NCI-H226 (cell line): Measurements from ENCODE around the gene TRPM2.
"Not testable (repeated sequence)": the region's sequence is repeated elsewhere in the genome, so short reads cannot be mapped to it uniquely, and the experiment has no call there.

Experiments
- DNase-seq: peaks from one replicate; pipeline ENCODE4 v3.0.0-alpha.2; 2015

The TRPM2 gene

GRCh38 chr21:44466996-44467858 is 113.8 kb downstream of the TRPM2 start:
- no peak for DNase-seq

DNA sequence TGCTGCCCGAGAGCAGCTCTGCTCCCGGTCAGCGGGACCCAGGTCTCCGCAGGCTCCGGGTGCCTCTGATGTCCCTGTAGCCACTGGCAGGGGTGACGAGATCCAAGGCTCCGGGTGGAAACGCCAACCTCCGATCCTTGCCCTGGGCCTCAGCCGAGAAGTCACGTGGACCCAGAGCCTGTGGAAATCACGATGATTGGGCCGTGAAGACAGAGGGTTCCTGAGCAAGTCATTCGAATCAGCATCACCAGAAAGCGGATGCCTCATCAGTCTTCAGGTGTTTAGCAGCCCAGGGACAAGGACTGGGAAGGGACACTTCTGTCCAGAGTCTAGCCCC is 114.4 kb downstream of the TRPM2 start:
- DNase-seq = no peak

DNA sequence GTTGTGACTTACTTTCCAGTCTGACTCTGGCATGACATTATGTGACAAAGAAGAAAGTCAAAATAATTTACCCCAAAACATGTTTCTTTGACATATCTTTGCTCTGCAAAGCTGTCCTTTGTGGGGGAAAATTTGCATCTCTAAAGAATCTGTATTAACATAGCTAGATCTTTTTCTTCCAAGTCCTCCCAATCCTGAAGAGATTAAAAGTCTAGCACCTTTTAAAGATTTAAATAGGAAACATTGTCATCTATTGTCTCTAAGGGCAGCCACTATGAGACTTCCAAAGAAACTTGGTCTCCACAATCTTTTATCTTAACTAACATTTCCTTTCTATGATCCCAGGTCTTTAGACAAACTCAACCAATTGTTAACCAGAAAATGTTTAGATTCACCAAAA is 117.9 kb downstream of the TRPM2 start:
- no peak for DNase-seq

- no peak for DNase-seq
These were observed 118.6 kb downstream of the TRPM2 start for GRCh38 chr21:44471996-44472395.

- no peak for DNase-seq
These were observed 120.6 kb downstream of the TRPM2 start for GRCh38 chr21:44473915-44474555.

DNA sequence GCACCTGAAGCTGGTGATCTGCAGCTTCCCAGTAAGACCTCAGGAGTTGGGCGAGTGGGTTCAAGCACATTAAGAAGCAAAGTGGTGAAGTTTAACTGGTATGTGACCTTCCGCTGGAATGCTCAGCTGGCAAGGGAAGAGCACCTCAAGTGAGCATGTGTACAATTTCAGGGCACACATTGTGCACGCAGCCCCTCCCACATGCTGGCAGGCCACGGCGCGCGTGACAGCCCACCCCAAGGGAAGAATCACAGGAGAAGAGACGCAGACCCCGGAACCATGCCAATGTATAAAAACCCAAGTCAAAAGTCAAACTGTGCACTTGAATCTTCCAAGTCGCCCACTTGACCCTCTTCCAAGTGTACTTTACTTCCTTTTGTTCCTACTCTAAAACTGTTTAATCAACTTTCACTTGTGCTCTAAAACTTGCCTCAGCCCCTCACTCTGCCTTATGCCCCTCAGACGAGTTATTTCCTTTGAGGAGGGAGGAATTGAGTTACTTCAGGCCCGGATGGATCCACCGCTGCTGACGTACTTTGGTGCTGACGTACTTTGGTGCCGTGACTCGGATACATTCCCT is 121.9 kb downstream of the TRPM2 start:
- no peak for DNase-seq

- DNase-seq = no peak
These were observed 123.7 kb downstream of the TRPM2 start for GRCh38 chr21:44477131-44477530.

GRCh38 chr21:44477712-44478111 is 124.3 kb downstream of the TRPM2 start:
- DNase-seq = no peak

GRCh38 chr21:44478124-44478800 is 124.8 kb downstream of the TRPM2 start:
- DNase-seq = no peak

DNA sequence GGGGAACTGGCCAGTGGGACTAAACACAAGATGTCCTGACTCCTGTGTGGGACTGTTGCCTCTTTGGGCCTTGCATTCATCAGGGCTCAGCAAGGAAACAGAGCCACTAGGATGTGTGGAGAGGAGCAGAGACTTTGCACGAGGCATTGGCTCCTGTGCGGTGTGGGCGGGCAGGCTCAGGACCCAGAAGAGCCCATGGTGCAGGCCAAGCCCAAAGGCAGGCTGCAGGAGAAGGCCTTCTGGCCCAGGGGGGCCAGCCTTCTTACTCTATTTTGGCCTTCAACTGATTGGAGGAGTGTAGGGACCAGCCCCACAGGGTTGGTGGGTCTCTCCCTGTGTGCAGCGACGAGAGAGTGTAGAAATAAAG is 125.4 kb downstream of the TRPM2 start:
- no peak for DNase-seq

DNA sequence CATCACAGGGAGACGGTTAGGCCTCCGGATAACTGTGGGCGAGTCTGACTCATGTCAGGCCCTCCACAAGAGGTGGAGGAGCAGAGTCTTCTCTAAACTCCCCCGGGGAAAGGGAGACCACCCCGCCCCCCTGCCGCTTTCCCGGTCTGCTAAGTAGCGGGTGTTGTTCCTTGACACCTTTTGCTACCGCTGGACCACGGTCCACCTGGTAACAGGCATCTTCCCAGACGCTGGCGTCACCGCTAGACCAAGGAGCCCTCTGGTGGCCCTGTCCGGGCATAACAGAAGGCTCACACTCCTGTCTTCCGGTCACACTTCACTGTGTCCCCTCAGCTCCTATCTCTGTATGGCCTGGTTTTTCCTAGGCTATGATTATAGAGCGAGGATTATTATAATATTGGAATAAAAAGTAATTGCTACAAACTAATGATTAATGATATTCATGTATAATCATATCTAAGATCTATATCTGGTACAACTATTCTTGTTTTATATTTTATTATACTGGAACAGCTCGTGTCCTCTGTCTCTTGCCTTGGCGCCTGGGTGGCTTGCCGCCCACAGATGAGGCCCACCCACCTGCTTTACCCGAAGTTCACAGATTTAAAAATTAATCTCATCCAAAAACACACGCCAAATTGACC is 126.3 kb downstream of the TRPM2 start:
- DNase-seq = not testable (repeated sequence)

GRCh38 chr21:44480200-44481053 is 127.0 kb downstream of the TRPM2 start:
- no peak for DNase-seq

DNA sequence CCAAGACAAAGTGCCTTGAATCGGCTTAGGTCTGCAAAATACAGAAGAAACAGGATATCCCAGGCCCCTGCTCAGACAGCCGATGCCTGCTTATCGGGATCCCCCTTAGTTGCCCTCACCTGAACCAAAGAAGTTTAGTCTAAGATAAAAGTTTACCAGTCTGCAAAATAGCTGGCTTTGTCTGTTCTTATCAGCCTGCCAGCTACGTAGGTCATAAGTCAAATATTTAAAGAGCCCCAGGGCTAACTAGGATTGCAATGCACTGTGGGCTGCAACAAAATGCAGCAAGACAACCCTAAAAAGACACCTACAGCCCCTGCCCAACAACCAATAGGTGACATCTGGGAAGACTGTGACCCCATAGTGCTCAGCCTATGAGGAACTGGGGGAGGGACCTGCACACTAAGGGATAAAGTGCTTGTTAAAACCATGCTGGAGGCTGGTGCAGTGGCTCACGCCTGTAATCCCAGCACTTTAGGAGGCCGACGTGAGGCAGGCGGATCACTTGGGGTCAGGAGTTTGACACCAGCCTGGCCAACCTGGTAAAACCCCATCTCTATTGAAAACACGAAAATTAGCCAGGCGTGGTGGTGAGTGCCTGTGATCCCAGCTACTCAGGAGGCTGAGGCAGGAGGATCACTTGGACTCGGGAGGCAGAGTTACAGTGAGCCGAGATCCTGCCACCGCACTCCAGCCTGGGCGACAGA is 129.3 kb downstream of the TRPM2 start:
- peak; percentile 16 for DNase-seq

DNA sequence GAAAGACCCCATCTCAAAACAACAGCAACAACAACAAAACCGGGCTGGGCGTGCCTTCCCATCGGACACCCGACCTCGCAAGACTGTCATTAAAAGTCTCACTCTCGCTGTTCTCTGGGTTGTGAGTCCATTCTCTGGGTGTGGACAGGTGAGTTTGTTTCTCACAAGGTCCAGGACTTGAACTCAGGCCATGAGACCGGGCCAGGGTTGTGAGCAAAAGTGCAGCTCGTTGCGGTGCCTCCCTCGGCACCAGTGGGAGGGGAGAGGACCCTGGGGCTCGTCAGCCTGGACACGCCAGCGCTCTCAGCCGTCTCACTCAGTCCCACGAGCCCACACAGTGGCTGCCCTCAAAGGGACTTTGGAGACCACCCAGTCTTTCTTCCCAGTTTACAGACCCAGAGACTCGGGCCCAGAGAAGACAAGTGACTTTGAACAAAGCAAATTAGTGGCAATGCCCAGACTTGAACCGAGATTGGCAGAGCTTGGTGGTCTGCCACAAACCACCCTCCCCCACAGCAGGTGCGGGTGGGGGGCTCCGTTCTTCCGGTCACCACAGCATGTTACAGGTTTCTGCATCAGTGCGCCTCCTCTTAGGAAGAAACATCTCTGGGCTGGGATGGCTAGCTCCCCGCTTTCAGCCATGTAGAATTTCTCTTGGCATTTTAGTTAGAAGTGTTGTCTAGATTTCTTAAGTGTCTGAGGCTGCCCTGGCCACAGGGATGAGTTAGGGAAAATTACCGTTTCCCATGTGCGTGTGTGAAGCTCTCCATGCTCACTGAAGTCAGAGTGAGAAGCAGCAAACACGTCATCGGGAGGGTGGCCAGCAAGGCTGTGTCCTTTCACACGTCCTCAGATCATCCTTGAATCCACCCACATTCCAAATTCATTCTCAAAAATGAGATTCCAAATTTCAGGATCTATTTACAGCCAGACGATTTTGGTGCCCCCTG is 130.1 kb downstream of the TRPM2 start:
- DNase-seq = no peak

DNA sequence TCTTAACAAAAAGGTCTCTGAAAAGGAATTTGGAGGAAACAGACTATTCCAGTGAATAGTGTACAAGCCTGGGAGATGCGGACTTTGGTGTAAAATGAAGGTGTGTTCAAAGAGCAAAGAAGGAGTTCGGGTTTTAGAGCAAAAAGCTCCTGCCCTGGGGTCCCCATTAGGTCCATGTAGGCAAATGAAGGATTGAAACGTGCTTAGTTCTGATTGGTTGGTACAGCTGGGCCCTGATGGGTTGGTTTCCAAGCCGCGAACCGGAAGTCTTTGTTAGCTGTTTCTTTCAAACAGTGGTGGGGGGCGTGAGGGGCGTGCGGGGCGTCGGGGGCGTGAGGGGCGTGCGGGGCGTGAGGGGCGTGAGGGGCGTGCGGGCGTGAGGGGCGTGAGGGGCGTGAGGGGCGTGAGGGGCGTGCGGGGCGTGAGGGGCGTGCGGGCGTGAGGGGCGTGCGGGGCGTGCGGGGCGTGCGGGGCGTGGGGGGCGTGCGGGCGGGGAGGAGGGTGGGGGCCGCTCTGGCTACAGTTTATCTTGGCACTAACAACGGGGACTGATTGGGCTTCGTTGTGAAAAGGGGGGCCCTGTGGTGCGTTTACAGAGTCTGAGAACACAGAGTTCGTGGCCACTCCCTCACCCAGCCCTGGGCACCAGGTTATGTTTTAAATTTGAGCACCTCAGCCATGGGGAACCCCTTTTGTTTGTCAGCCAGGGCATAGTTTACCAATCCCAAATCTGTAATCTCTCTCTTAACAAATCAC is 131.3 kb downstream of the TRPM2 start:
- DNase-seq = no peak

DNA sequence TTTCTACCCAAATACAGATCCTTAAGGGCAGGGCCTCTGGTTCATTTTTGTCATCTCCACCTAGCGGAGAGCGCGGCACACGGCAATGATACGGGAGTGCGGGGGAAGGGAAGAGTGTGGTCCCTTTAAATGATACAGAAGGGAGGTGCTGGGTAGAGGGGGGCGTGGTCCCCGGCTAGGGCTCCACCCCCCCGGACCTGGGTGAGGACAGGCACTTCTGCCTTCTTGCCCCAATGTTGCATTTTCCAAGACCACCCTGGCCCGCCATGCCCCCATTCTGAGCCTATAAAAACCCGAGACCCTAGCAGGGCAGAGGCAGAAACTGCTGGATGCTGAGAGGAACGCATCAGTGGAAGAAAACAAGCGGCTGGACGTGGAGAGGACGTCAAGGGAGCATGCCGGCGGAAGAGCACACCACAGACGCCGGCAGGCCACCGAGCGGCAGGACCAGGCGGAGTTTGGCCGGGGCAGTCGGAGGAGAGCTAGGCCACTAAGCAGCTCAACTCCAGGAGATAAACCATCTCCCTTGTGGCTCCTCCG is 131.9 kb downstream of the TRPM2 start:
- DNase-seq = no peak

DNA sequence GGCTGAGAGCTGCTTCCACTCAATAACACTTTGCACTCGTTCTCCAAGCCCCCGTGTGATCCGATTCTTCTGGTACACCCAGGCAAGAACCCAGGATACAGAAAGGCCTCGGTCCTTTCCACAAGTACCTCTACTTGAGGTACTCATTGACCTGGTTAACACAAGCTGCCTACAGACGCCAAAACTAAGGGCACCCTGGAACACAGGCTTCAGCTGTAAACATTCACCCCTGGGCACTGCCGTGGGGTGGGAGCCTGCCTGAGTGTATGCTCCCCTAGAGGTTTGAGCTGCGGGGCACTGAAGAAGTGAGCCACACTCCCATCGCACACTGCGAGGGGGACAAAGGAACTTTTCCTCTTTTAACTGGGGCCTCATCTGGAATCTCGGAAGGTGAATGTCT is 132.4 kb downstream of the TRPM2 start:
- no peak for DNase-seq

GRCh38 chr21:44486302-44486701 is 132.9 kb downstream of the TRPM2 start:
- no peak for DNase-seq

DNA sequence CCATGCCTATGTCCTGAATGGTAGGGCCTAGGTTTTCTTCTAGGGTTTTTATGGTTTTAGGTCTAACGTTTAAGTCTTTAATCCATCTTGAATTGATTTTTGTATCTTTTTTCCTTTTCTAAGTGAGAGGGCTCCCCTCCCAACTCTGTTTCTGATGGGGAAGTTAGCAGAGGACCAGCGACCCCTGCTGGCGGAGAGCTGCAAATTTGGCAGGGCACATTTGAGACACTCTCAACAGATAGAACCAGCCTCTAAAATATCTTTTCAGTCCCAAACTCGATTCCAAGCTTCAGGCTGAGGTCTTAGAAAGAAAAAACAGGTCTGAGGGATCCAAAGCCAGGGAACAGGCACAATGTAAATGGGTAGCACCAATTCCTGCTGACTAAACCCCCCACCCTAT is 134.4 kb downstream of the TRPM2 start:
- no peak for DNase-seq
